Brain microvascular endothelial cell (primary cell): ENCODE data around the gene MAEA.

Experiments
- DNase-seq: peaks from one replicate; pipeline ENCODE4 v3.0.0-alpha.2; 2020
- H3K27ac ChIP-seq: fragments of 250-450 bp; sonication (Bioruptor Pico); 2 replicates; pipeline ENCODE4 v1.5.1; 2020; ENCODE audit warnings: mild to moderate bottlenecking, moderate library complexity
- H3K27me3 ChIP-seq: fragments of 250-450 bp; sonication (Bioruptor Pico); replicated peaks from 2 replicates; pipeline ENCODE4 v1.5.1; 2020; ENCODE audit warnings: mild to moderate bottlenecking
- H3K36me3 ChIP-seq: fragments of 250-450 bp; sonication (Bioruptor Pico); replicated peaks from 2 replicates; pipeline ENCODE4 v1.5.1; 2020; ENCODE audit warnings: mild to moderate bottlenecking
- H3K4me3 ChIP-seq: 2 replicates; pipeline ENCODE4 v1.5.1; 2011; ENCODE audit warnings: low read depth, mild to moderate bottlenecking, control low read depth, low read length, moderate library complexity
- CTCF ChIP-seq: IDR thresholded peaks from 2 replicates; pipeline ENCODE4 v1.5.1; 2011; ENCODE audit warnings: low read depth, mild to moderate bottlenecking, moderate library complexity, low read length, control low read depth, inconsistent platforms; ENCODE audit errors: missing control alignments
- in situ Hi-C: cut with HindIII; loops from 2 replicates; pipeline ENCODE4 v1.10.0; 2017; ENCODE audit warnings: low sequenced_read_pairs, low pct_ligation_motif_present

MAEA gene

GRCh38 chr4:1339489-1339888 is 49.8 kb downstream of the MAEA start:
- TF ChIP-seq CTCF, result no peak
- DNase-seq, result no peak
- Histone ChIP-seq H3K36me3 (peaks cover 62% of the 10 kb centered on the region), H3K27me3 (no peaks in the 10 kb centered on the region), H3K4me3 (no peak overlapping the region), H3K27ac (no peak overlapping the region)
- in situ Hi-C loops, result no loop called here

- Histone ChIP-seq H3K36me3 (peaks cover 55% of the 10 kb centered on the region), H3K4me3 (no peak overlapping the region), H3K27ac (no peak overlapping the region), H3K27me3 (no peaks in the 10 kb centered on the region)
- no peak for TF ChIP-seq CTCF
- DNase-seq, result no peak
- in situ Hi-C loops, result no loop called here
Measured at GRCh38 chr4:1340181-1340747, 50.6 kb downstream of the MAEA start.

- H3K27me3 ChIP-seq, result no peaks in the 10 kb centered on the region
- DNase-seq, result no peak
- in situ Hi-C loops, result no loop called here
- peaks cover 55% of the 10 kb centered on the region for H3K36me3 ChIP-seq
- H3K27ac ChIP-seq, result no peak overlapping the region
- no peak overlapping the region for H3K4me3 ChIP-seq
- no peak for TF ChIP-seq CTCF
Measured at GRCh38 chr4:1340861-1341260, 51.2 kb downstream of the MAEA start.

GRCh38 chr4:1342003-1342402 is 52.3 kb downstream of the MAEA start:
- no peak for TF ChIP-seq CTCF
- H3K27me3 ChIP-seq, result no peaks in the 10 kb centered on the region
- DNase-seq, result no peak
- H3K4me3 ChIP-seq, result no peak overlapping the region
- H3K36me3 ChIP-seq, result peaks cover 44% of the 10 kb centered on the region
- H3K27ac ChIP-seq, result no peak overlapping the region
- in situ Hi-C loops, result no loop called here

- Histone ChIP-seq H3K36me3 (peaks cover 20% of the 10 kb centered on the region), H3K27ac (no peak overlapping the region), H3K27me3 (no peaks in the 10 kb centered on the region), H3K4me3 (no peak overlapping the region)
- DNase-seq, result no peak
- no peak for TF ChIP-seq CTCF
- in situ Hi-C loops, result no loop called here
Measured at GRCh38 chr4:1344696-1345095, 55.0 kb downstream of the MAEA start.

- Histone ChIP-seq H3K27me3 (no peaks in the 10 kb centered on the region), H3K36me3 (peaks cover 5% of the 10 kb centered on the region), H3K4me3 (peak overlapping the region; percentile 73), H3K27ac (peak overlapping the region; percentile 63)
- TF ChIP-seq CTCF, result no peak
- peak; percentile 40 for DNase-seq
- in situ Hi-C loops, result no loop called here
Measured at GRCh38 chr4:1345903-1346780, 56.5 kb downstream of the MAEA start.
